Lower lobe of right lung (tissue), 2 donors: ENCODE measurements around the gene BRIP1. TPM values are rescaled to one million over a fixed set of nuclear protein-coding genes. Genes with fewer than 3 reads are reported as not detected.

ENCODE experiments used
- ATAC-seq, 2 donors: fragments of 200-7000 bp; cut with Tn5 transposase; one replicate each; pipeline ENCODE4 v1.9.1; 2020 to 2022; ENCODE audit warnings: mild to moderate bottlenecking in 2 of 2, moderate library complexity in 2 of 2
- DNase-seq: peaks from one replicate; pipeline ENCODE4 v3.0.0-alpha.2; 2020
- H3K27ac ChIP-seq: fragments of 200-600 bp; one replicate; pipeline ENCODE4 v1.8.0; 2022
- H3K27me3 ChIP-seq: fragments of 200-600 bp; one replicate; pipeline ENCODE4 v1.8.0; 2022; ENCODE audit warnings: low read depth
- H3K36me3 ChIP-seq: fragments of 200-600 bp; one replicate; pipeline ENCODE4 v1.8.0; 2022; ENCODE audit warnings: mild to moderate bottlenecking
- H3K4me1 ChIP-seq: fragments of 200-600 bp; one replicate; pipeline ENCODE4 v1.8.0; 2022
- H3K4me3 ChIP-seq: fragments of 200-600 bp; one replicate; pipeline ENCODE4 v1.8.0; 2022; ENCODE audit warnings: mild to moderate bottlenecking
- H3K9me3 ChIP-seq: fragments of 200-600 bp; one replicate; pipeline ENCODE4 v1.8.0; 2022
- intact Hi-C: fragments of 100-400 bp; cut with DNase I; formaldehyde crosslinking; loops from one replicate; pipeline ENCODE4 v1.11.0; 2022
- total RNA-seq: library from RNA; stranded (reverse); fragmentation: NEBNext Ultra II Directional; extraction: Animal tissue kit (Norgen Biotek cat#: 25700); gene quantifications from one replicate; pipeline ENCODE4 v1.2.1, GENCODE V29; 2021
- TF ChIP-seq, protein P1 (sequence below): fragments of 200-600 bp; IDR thresholded peaks from one replicate; pipeline ENCODE4 v1.8.0; 2022; ENCODE audit warnings: antibody characterized with exemption, mild to moderate bottlenecking
- donor health status: DM: no; HTN: yes; CAD: no; lungs with severe emphysema.

The BRIP1 gene
- total RNA-seq, 1 donor from 2014 or later: 0.83 TPM

DNA sequence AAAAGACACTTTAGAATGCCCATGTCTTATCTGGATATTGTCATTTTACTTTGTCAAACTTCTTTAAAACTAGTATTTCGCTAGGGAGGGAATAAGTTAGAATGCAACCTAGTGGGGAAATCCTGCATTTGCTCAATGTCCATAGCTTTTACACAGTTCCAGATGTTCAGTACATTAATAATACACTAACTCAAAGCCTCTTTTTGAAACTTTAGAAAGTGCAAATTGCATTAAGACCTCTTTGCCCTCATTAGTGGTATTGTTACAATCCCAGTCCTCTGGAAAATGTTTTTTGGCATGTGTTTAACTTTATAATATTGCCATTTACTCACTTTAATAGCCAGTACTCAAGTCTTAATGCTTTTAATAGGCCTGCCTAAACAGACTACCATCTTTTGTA, 106.8 kb downstream of the BRIP1 start:
- H3K27ac ChIP-seq: no peak overlapping the region
- ATAC-seq (no peak), DNase-seq (no peak)
- no peaks in the 10 kb centered on the region for H3K36me3 ChIP-seq
- H3K9me3 ChIP-seq: no peaks in the 10 kb centered on the region
- H3K4me1 ChIP-seq: no peaks in the 10 kb centered on the region
- H3K4me3 ChIP-seq: no peak overlapping the region
- TF ChIP-seq, protein P1, sequence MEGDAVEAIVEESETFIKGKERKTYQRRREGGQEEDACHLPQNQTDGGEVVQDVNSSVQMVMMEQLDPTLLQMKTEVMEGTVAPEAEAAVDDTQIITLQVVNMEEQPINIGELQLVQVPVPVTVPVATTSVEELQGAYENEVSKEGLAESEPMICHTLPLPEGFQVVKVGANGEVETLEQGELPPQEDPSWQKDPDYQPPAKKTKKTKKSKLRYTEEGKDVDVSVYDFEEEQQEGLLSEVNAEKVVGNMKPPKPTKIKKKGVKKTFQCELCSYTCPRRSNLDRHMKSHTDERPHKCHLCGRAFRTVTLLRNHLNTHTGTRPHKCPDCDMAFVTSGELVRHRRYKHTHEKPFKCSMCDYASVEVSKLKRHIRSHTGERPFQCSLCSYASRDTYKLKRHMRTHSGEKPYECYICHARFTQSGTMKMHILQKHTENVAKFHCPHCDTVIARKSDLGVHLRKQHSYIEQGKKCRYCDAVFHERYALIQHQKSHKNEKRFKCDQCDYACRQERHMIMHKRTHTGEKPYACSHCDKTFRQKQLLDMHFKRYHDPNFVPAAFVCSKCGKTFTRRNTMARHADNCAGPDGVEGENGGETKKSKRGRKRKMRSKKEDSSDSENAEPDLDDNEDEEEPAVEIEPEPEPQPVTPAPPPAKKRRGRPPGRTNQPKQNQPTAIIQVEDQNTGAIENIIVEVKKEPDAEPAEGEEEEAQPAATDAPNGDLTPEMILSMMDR: no peak
- no peaks in the 10 kb centered on the region for H3K27me3 ChIP-seq
- intact Hi-C loops: no loop called here

DNA sequence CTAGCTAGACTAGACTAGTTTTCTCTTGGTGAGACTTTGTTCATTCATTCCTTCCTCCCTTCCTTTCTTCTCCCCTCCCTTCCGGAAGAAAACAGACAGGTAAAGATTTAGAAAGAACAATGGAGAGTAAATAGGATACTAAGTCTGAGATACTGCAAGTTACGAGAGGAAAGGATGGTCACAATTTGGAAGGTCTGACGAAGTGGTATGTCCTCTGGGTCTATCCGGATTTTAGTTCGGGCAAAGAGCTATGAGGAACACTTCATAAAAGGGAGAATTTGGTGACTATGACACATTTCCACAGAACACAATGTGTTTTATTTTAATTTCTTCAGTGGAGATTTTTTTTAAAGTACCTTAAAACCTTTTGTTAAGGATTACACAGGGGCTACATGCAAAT, 107.7 kb downstream of the BRIP1 start:
- H3K36me3 ChIP-seq: no peaks in the 10 kb centered on the region
- TF ChIP-seq, protein P1: no peak
- H3K27me3 ChIP-seq: no peaks in the 10 kb centered on the region
- no peak overlapping the region for H3K4me3 ChIP-seq
- DNase-seq (no peak), ATAC-seq (no peak)
- no peak overlapping the region for H3K27ac ChIP-seq
- H3K9me3 ChIP-seq: no peaks in the 10 kb centered on the region
- no peaks in the 10 kb centered on the region for H3K4me1 ChIP-seq
- intact Hi-C loops: no loop called here

DNA sequence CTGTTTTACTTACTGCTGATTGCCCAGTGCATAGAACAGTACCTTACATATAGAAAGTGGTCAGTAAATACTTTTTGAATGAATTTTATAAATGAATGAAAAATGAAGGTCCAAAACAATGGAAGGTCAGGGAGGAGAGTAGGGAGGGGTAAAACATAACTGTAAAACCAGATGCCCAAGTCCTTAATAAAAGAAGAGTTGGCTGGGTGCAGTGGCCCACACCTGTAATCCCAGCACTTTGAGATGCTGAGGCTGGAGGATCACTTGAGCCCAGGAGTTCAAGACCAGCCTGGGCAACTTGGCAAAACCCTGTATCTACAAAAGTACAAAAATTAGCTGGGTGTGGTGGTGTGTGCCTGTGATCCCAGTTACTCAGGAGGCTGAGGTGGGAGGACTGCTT, 108.2 kb downstream of the BRIP1 start:
- intact Hi-C loops: no loop called here
- Histone ChIP-seq H3K27me3 (no peaks in the 10 kb centered on the region), H3K4me1 (no peaks in the 10 kb centered on the region), H3K36me3 (no peaks in the 10 kb centered on the region), H3K9me3 (no peaks in the 10 kb centered on the region), H3K27ac (no peak overlapping the region), H3K4me3 (no peak overlapping the region)
- TF ChIP-seq, protein P1: no peak
- DNase-seq (no peak), ATAC-seq (no peak)

DNA sequence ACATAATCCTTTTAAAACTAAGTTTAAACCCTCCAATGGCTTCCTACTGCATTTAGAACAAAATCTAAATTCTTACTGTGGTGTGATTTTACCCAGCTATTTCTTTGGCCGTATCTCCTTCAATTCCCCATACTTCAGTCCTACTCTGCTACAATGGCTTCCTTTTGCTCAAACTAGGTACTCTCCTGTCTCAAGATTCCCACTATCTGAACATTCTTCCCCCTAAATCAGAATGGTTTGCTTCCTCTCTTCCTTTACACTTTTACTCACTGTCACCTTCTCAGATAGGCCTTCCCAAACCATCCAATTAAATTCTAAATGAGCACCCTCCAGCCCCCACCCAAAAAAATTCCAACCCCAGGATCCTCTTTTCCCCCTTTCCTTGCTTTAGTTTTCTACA, 109.2 kb downstream of the BRIP1 start:
- ATAC-seq (no peak), DNase-seq (no peak)
- Histone ChIP-seq H3K4me1 (no peaks in the 10 kb centered on the region), H3K27me3 (no peaks in the 10 kb centered on the region), H3K36me3 (no peaks in the 10 kb centered on the region), H3K4me3 (no peak overlapping the region), H3K9me3 (no peaks in the 10 kb centered on the region), H3K27ac (no peak overlapping the region)
- TF ChIP-seq, protein P1: no peak
- intact Hi-C loops: no loop called here

DNA sequence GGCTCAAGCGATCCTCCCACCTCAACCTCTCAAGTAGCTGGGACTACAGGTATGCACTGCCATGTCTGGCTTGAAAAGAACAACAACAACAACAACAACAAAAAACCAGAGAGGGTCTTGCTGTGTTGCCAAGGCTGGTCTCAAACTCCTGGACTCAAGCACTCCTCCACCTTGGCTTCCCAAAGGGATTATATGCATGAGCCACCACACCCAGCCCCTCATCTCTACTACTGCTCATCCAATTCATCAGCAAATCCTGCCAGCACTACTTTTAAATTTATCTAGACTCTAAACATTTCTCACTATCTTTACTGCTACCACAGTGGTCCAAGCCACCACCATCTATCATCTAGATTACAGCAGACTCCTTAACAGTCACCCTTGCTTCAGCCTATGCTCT, 109.6 kb downstream of the BRIP1 start:
- ATAC-seq: no peak
- Histone ChIP-seq H3K27ac (no peak overlapping the region), H3K4me1 (no peaks in the 10 kb centered on the region), H3K36me3 (no peaks in the 10 kb centered on the region), H3K27me3 (no peaks in the 10 kb centered on the region), H3K9me3 (no peaks in the 10 kb centered on the region), H3K4me3 (no peak overlapping the region)
- DNase-seq: no peak
- TF ChIP-seq, protein P1: no peak
- intact Hi-C loops: no loop called here

DNA sequence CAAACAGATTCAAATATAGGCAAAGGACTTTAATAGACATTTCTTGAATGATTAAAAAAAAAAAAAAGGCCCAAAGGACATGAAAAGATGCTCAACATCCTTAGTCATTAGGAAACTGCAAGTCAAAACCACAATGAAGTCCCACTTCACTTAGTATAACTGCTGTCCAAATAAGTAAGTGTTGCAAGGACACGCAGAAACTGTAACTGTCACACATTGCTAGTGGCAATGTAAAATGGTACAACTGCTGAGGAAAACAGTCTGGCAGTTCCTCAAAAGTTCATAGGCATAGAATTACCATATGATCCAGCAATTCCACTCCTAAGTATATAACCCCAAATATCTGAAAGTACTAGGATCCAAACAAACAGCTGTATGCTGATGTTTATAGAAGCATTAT, 112.7 kb downstream of the BRIP1 start:
- Histone ChIP-seq H3K27ac (no peak overlapping the region), H3K9me3 (no peaks in the 10 kb centered on the region), H3K36me3 (no peaks in the 10 kb centered on the region), H3K4me3 (no peak overlapping the region), H3K27me3 (no peaks in the 10 kb centered on the region), H3K4me1 (no peaks in the 10 kb centered on the region)
- no peak for ATAC-seq
- no peak for DNase-seq
- TF ChIP-seq, protein P1: no peak
- intact Hi-C loops: no loop called here
